Heart right ventricle (tissue), 16 donors: ENCODE data around the gene PDZK1IP1. TPM values are rescaled to one million over a fixed set of nuclear protein-coding genes. Genes with fewer than 3 reads are reported as not detected.
"Not testable (repeated sequence)": the region's sequence is repeated elsewhere in the genome, so short reads cannot be mapped to it uniquely, and the experiment has no call there.

Experiments used
- ATAC-seq, 8 donors: fragments of 200-7000 bp; cut with Tn5 transposase; one replicate each; pipeline ENCODE4 v1.9.1; 2020; ENCODE audit warnings: mild to moderate bottlenecking in 8 of 8, moderate library complexity in 8 of 8, moderate number of reproducible peaks in 1 of 8
- DNase-seq, 2 donors: peaks; one replicate each; pipeline ENCODE4 v3.0.0-alpha.2; 2020
- H3K27ac ChIP-seq, 10 donors: fragments of 200-600 bp; sonication (generic) in 2 of 10; one replicate each; pipeline versions ENCODE4 v1.5.0 to v1.8.0; 2020 to 2022; ENCODE audit warnings: mild to moderate bottlenecking in 3 of 10
- H3K27me3 ChIP-seq, 7 donors: fragments of 200-600 bp; one replicate each; pipeline ENCODE4 v1.8.0; 2021 to 2022; ENCODE audit warnings: mild to moderate bottlenecking in 2 of 7
- H3K36me3 ChIP-seq, 9 donors: fragments of 200-600 bp; sonication (generic) in 1 of 9; one replicate each; pipeline versions ENCODE4 v1.5.0 to v1.8.0; 2020 to 2022; ENCODE audit warnings: mild to moderate bottlenecking in 2 of 9
- H3K4me1 ChIP-seq, 9 donors: fragments of 200-600 bp; sonication (generic) in 1 of 9; one replicate each; pipeline versions ENCODE4 v1.5.0 to v1.8.0; 2020 to 2022; ENCODE audit warnings: mild to moderate bottlenecking in 4 of 9
- H3K4me3 ChIP-seq, 10 donors: fragments of 200-600 bp; sonication (generic) in 2 of 10; one replicate each; pipeline versions ENCODE4 v1.5.0 to v1.8.0; 2020 to 2022; ENCODE audit warnings: mild to moderate bottlenecking in 7 of 10, moderate library complexity in 2 of 10
- H3K9me3 ChIP-seq, 11 donors: fragments of 200-600 bp in 10 of 11; sonication (generic) in 2 of 11; one replicate each; pipeline versions ENCODE4 v1.5.0 to v1.8.0; 2013 to 2022; ENCODE audit warnings: mild to moderate bottlenecking in 2 of 11, control low read depth in 1 of 11, moderate library complexity in 1 of 11
- CTCF ChIP-seq, 9 donors: fragments of 200-600 bp; sonication (generic) in 2 of 9; IDR thresholded peaks; one replicate each; pipeline versions ENCODE4 v1.5.0 to v1.8.0; 2021 to 2022; ENCODE audit warnings: antibody characterized with exemption in 9 of 9, mild to moderate bottlenecking in 5 of 9, moderate library complexity in 1 of 9
- WGBS, 2 donors: extraction: QIAGEN DNeasy Blood & Tissue Kit; methylation state at CpG; one replicate each; pipeline ENCODE4 v1.1.7; 2013; ENCODE audit warnings: inconsistent platforms in 1 of 2; 5-methylcytosine and 5-hydroxymethylcytosine counted together
- intact Hi-C, 10 donors: fragments of 100-400 bp; cut with DNase I; formaldehyde crosslinking; loops; one replicate each; pipeline versions ENCODE4 v1.11.1 to v1.14.2; 2022
- polyA plus RNA-seq, 2 donors: library from polyadenylated mRNA; stranded (reverse); fragments of 200-250 nt; gene quantifications; one replicate each; pipeline ENCODE4 v1.2.3, GENCODE V29; 2013
- total RNA-seq, 10 donors: library from RNA; stranded (reverse); fragmentation: NEBNext Ultra II Directional in 3 of 10; extraction: Animal tissue kit (Norgen Biotek cat#: 25700) in 3 of 10; gene quantifications; one replicate each; pipeline versions ENCODE4 v1.2.1 to v1.2.4, GENCODE V29; 2021 to 2023
- donor health status: Arrhythmogenic right ventricular cardiomyopathy.
- donor health status: ischemic (EF 13 %, LVEDD 7.1; RV severe dilation, severe dysfunction).
- donor health status: healthy with polysubstance abuse.
- donor health status: DM: no; HTN: yes; CAD: no.
- donor health status: DM: no; HTN: no; CAD: no.
- donor health status: ischemic (EF 25% LVEDD 6.9; RV normal size, moderate dysfunction).
- donor health status: ischemic (EF 25% LVEDD 5.7; RV mildly dilated, moderate dysfunction).
- donor health status: healthy.
- donor health status: DM: yes; HTN: yes; CAD: no.
- donor health status: Ischemic cardiomyopathy.
- donor health status: ischemic (EF 35%, LVEDD 5.7; RV mildly dilated, moderate dysfunction).
- donor health status: nonischemic (EF 11% LVEDD 7.7; RV severe dilation, severe dysfunction).
- donor health status: DM: yes; HTN: yes; CAD: no.
- donor health status: PGD.
- donor health status: ischemic (EF 29% LVEDD 5.4; RV normal size, mild dysfunction).
- donor health status: nonischemic (EF 23%, LVEDD 6.1; RV moderate dilation, normal function).

PDZK1IP1 gene
- total and polyA plus RNA-seq, 12 donors = 0.23 to 0.78 (median 0.48) TPM; not detected in 8

DNA sequence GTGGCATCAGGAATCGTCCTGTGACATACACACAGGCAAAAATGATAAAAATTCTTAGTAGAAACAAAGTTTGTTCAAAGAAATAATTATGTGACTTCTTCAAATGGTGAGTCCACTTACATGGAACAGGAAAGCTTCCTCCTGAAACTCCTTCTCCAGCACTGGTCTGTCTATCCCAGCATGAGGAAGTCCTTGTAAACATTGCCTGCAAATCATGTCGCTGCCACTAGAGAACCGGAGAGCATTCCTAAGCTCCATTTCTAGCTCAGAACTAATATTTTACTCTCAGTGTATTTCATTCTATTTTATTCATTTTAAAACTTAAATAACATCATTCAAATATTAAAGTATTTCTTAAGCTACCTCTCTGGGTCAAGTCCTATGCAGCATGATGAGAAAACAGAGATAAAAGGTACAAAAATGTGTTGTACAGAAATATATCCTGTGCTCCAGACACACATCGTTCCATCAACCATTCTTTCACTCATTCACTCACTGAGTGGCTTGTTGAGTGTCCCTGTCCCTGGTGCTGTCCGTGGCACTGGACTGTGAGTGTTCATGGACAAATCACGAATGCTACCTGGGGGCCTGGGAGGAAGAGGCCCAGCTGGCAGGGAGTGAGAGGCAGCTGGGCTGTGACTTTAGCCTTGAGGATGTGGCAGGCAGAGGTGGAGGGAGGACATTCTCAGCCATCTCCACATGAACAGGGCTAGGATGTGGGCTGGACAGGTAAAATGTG lies 42.6 kb downstream of the PDZK1IP1 start:
- H3K4me3 ChIP-seq = no peak overlapping the region
- no peaks in the 10 kb centered on the region for H3K4me1 ChIP-seq
- 50 to 54% methylated on average over 6 of the region's 6 CpGs for WGBS, 2 donors
- no peak for DNase-seq
- no peak for ATAC-seq
- no peak overlapping the region for H3K27ac ChIP-seq
- no peaks in the 10 kb centered on the region for H3K36me3 ChIP-seq
- no peaks in the 10 kb centered on the region for H3K9me3 ChIP-seq
- no peak for TF ChIP-seq CTCF (IDR thresholded peaks at IDR 0.05)
- H3K27me3 ChIP-seq = peaks cover 0 to 10% (median 0%) of the 10 kb centered on the region in 7 donors
- intact Hi-C loops = no loop called here

DNA sequence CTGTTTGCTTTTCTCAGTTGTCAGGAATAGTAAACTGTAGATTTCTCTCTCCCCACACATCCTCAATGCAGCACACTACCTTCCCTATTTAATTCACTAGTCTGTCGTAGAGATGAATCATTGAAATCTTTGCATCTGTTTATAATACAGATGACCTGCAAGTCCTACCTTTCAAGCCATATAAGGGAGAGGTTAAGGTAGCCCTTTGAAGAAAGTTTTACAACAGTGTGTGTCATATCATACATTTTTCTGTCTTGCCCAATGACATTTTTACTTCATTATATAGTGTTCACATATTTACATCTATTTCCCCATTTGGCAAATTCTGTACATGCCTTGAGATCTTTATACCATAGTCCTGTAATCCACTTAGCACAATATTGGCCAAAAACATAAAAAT lies 43.3 kb downstream of the PDZK1IP1 start:
- DNase-seq, H3K4me3 ChIP-seq, H3K27ac ChIP-seq, H3K9me3 ChIP-seq, H3K36me3 ChIP-seq, H3K4me1 ChIP-seq, H3K27me3 ChIP-seq, ATAC-seq, intact Hi-C loops: not testable (repeated sequence)
- WGBS, 2 donors = 30 to 64% methylated on average over 1 of the region's 1 CpG

DNA sequence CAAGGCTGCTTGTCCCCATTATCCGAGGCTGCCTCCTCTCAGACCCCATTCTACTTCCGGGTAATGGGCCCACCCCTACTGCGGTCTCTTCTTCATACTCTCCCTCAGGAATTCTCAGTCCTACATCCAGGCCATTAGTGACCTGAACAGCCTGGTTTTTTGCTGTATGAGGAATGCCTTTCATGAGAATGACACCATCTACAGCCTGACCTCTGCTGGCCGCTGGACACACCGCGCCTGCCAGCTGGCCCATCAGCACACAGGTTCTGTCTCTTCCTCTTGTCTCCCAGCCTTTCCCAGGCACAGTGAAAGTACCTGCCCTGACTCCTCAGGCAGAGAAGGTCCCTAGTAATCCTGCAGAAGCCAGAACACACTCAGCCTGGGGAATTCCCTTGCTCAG lies 46.2 kb downstream of the PDZK1IP1 start:
- H3K4me1 ChIP-seq, H3K27ac ChIP-seq, DNase-seq, intact Hi-C loops, H3K27me3 ChIP-seq, H3K4me3 ChIP-seq, H3K36me3 ChIP-seq, H3K9me3 ChIP-seq: not testable (repeated sequence)
- TF ChIP-seq CTCF (IDR thresholded peaks at IDR 0.05) = peak in 4 of 9 donors; percentile 10 to 26 (median 18)
- 41 to 52% methylated on average over 5 to 6 of the region's 6 CpGs for whole genome bisulfite sequencing, 2 donors
- peak in 1 of 8 donors; percentile 10 for ATAC-seq

GRCh38 chr1:47140358-47140757 lies 49.5 kb downstream of the PDZK1IP1 start:
- H3K9me3 ChIP-seq, H3K36me3 ChIP-seq, H3K4me3 ChIP-seq, DNase-seq, intact Hi-C loops, H3K27ac ChIP-seq, H3K27me3 ChIP-seq, H3K4me1 ChIP-seq, ATAC-seq: not testable (repeated sequence)
- 65 to 68% methylated on average over 3 of the region's 3 CpGs for WGBS, 2 donors

GRCh38 chr1:47137925-47138615 lies 51.8 kb downstream of the PDZK1IP1 start:
- DNase-seq (no peak), ATAC-seq (no peak)
- Histone ChIP-seq H3K9me3 (peaks cover 0 to 8% (median 0%) of the 10 kb centered on the region in 11 donors), H3K27me3 (peaks cover 0 to 6% (median 0%) of the 10 kb centered on the region in 7 donors), H3K4me3 (no peak overlapping the region), H3K4me1 (no peaks in the 10 kb centered on the region), H3K27ac (no peak overlapping the region), H3K36me3 (no peaks in the 10 kb centered on the region)
- TF ChIP-seq CTCF (IDR thresholded peaks at IDR 0.05) = no peak
- intact Hi-C loops = no loop called here
- 74 to 80% methylated on average over 5 of the region's 5 CpGs for WGBS, 2 donors
